ENCODE measurements around the gene IL12RB1.

- TF ChIP-seq CTCF (IDR thresholded peaks at IDR 0.05) (no peak), POLR2A (IDR thresholded peaks at IDR 0.05) (no peak)
Observed at GRCh38 chr19:18098891-18099622, 12.3 kb upstream of the IL12RB1 start.
